Chondrocyte (in vitro differentiated cells): ENCODE data around the gene CDC42EP3. TPM values are rescaled to one million over a fixed set of nuclear protein-coding genes. Genes with fewer than 3 reads are reported as not detected.

Experiments used
- DNase-seq: peaks from one replicate; pipeline ENCODE4 v3.0.0; 2021; ENCODE audit warnings: mixed read lengths, low spot score
- H3K27ac Mint-ChIP-seq: one replicate; pipeline ENCODE4 v1.8.0; 2021; ENCODE audit warnings: mild to moderate bottlenecking, moderate library complexity, mixed read lengths; ENCODE audit not compliant: unreplicated experiment
- H3K27me3 Mint-ChIP-seq: 2 replicates; pipeline ENCODE4 v1.8.0; 2021; ENCODE audit warnings: low read depth, mixed read lengths
- H3K36me3 Mint-ChIP-seq: 2 replicates; pipeline ENCODE4 v1.8.0; 2021; ENCODE audit warnings: low read depth, mixed read lengths
- H3K4me1 Mint-ChIP-seq: 2 replicates; pipeline ENCODE4 v1.8.0; 2021; ENCODE audit warnings: low read depth, mild to moderate bottlenecking, mixed read lengths
- H3K4me3 Mint-ChIP-seq: one replicate; pipeline ENCODE4 v1.8.0; 2021; ENCODE audit warnings: mild to moderate bottlenecking, moderate library complexity, mixed read lengths; ENCODE audit not compliant: unreplicated experiment
- H3K9me3 Mint-ChIP-seq: 2 replicates; pipeline ENCODE4 v1.8.0; 2021; ENCODE audit warnings: low read depth, mixed read lengths
- CTCF ChIP-seq: fragments of 200-600 bp; sonication (generic); IDR thresholded peaks from 2 replicates; pipeline ENCODE4 v1.5.0; 2021; ENCODE audit warnings: antibody characterized with exemption, mild to moderate bottlenecking, moderate library complexity
- total RNA-seq: library from RNA; stranded (reverse); gene quantifications from 3 replicates; pipeline ENCODE4 v1.2.1, GENCODE V29; 2021

The CDC42EP3 gene
- total RNA-seq, 1 donor from 2014 or later, result 91.2 TPM

- Mint-ChIP-seq H3K27ac (peak overlapping the region; percentile 88), H3K27me3 (no peaks in the 10 kb centered on the region), H3K36me3 (peaks cover 5% of the 10 kb centered on the region), H3K4me1 (peaks cover 92% of the 10 kb centered on the region), H3K4me3 (no peak overlapping the region), H3K9me3 (no peaks in the 10 kb centered on the region)
- no peak for DNase-seq
- no peak for TF ChIP-seq CTCF
These were observed 14.7 kb downstream of the CDC42EP3 start for GRCh38 chr2:37656512-37657423.

GRCh38 chr2:37654932-37655841 lies 16.3 kb downstream of the CDC42EP3 start:
- H3K36me3 Mint-ChIP-seq, result peaks cover 9% of the 10 kb centered on the region
- H3K4me3 Mint-ChIP-seq, result no peak overlapping the region
- no peak for DNase-seq
- peaks cover 89% of the 10 kb centered on the region for H3K4me1 Mint-ChIP-seq
- no peak for TF ChIP-seq CTCF
- peak overlapping the region; percentile 91 for H3K27ac Mint-ChIP-seq
- no peaks in the 10 kb centered on the region for H3K27me3 Mint-ChIP-seq
- no peaks in the 10 kb centered on the region for H3K9me3 Mint-ChIP-seq

- H3K27ac Mint-ChIP-seq, result peak overlapping the region; percentile 91
- H3K27me3 Mint-ChIP-seq, result no peaks in the 10 kb centered on the region
- DNase-seq, result no peak
- no peak overlapping the region for H3K4me3 Mint-ChIP-seq
- peaks cover 9% of the 10 kb centered on the region for H3K36me3 Mint-ChIP-seq
- H3K9me3 Mint-ChIP-seq, result no peaks in the 10 kb centered on the region
- TF ChIP-seq CTCF, result no peak
- H3K4me1 Mint-ChIP-seq, result peaks cover 84% of the 10 kb centered on the region
These were observed 17.0 kb downstream of the CDC42EP3 start for GRCh38 chr2:37654419-37654818.

- peaks cover 81% of the 10 kb centered on the region for H3K4me1 Mint-ChIP-seq
- H3K4me3 Mint-ChIP-seq, result no peak overlapping the region
- peak overlapping the region; percentile 91 for H3K27ac Mint-ChIP-seq
- no peak for TF ChIP-seq CTCF
- DNase-seq, result no peak
- H3K36me3 Mint-ChIP-seq, result peaks cover 9% of the 10 kb centered on the region
- no peaks in the 10 kb centered on the region for H3K9me3 Mint-ChIP-seq
- H3K27me3 Mint-ChIP-seq, result no peaks in the 10 kb centered on the region
These were observed 17.6 kb downstream of the CDC42EP3 start for GRCh38 chr2:37653805-37654378.

- Mint-ChIP-seq H3K9me3 (no peaks in the 10 kb centered on the region), H3K4me1 (peaks cover 81% of the 10 kb centered on the region), H3K27me3 (no peaks in the 10 kb centered on the region), H3K27ac (peak overlapping the region; percentile 78), H3K4me3 (no peak overlapping the region), H3K36me3 (peaks cover 12% of the 10 kb centered on the region)
- TF ChIP-seq CTCF, result no peak
- DNase-seq, result no peak
These were observed 18.3 kb downstream of the CDC42EP3 start for GRCh38 chr2:37653093-37653492.
